ENCODE results near the gene PLEKHH2. TPM values are rescaled to one million over a fixed set of nuclear protein-coding genes. Genes with fewer than 3 reads are reported as not detected.

The PLEKHH2 gene
- polyA plus RNA-seq, 1 experiment = 2.2 TPM

DNA sequence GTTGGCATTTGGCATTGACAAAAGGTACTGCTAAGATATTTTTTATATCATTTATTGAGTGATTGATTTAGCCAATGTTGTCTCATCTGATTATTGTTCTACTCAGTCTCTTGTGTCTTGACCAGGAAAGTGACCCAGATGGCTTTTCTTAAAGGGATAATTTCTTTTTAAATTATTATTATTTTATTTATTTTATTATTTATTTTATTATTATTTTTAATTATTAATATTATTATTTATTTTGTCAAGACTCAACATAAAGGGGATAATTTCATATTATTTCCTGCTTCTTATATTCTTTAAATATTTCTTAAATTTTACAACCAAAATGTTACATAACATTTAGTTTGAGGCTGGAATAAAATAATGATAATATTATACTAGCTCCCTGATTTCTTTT is 163.8 kb downstream of the PLEKHH2 start:
- no peak overlapping the region for H3K4me3 ChIP-seq (ENCODE audit: low read depth, low read length)
- H3K36me3 ChIP-seq (ENCODE audit: control insufficient read depth, insufficient read depth, low read length) = 0 out of 2 replicates have a peak, but pooled peaks cover 2% of the 10 kb centered on the region
- no peak for DNase-seq (ENCODE audit: low read depth)
- CTCF ChIA-PET = interaction anchor here (0.6 to 1.2 kb wide), 2 partner anchors 9 to 22 kb away, joined by 3 to 4 read pairs; no protein-coding TSS in a partner anchor
- TF ChIP-seq, protein P1, sequence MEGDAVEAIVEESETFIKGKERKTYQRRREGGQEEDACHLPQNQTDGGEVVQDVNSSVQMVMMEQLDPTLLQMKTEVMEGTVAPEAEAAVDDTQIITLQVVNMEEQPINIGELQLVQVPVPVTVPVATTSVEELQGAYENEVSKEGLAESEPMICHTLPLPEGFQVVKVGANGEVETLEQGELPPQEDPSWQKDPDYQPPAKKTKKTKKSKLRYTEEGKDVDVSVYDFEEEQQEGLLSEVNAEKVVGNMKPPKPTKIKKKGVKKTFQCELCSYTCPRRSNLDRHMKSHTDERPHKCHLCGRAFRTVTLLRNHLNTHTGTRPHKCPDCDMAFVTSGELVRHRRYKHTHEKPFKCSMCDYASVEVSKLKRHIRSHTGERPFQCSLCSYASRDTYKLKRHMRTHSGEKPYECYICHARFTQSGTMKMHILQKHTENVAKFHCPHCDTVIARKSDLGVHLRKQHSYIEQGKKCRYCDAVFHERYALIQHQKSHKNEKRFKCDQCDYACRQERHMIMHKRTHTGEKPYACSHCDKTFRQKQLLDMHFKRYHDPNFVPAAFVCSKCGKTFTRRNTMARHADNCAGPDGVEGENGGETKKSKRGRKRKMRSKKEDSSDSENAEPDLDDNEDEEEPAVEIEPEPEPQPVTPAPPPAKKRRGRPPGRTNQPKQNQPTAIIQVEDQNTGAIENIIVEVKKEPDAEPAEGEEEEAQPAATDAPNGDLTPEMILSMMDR (IDR thresholded peaks at IDR 0.05; ENCODE audit: insufficient read depth, low read depth, low read length) = no peak
- no peaks in the 10 kb centered on the region for H3K27me3 ChIP-seq (ENCODE audit: control insufficient read depth, insufficient read depth, low read length)
- POLR2A ChIA-PET = no interaction called here

DNA sequence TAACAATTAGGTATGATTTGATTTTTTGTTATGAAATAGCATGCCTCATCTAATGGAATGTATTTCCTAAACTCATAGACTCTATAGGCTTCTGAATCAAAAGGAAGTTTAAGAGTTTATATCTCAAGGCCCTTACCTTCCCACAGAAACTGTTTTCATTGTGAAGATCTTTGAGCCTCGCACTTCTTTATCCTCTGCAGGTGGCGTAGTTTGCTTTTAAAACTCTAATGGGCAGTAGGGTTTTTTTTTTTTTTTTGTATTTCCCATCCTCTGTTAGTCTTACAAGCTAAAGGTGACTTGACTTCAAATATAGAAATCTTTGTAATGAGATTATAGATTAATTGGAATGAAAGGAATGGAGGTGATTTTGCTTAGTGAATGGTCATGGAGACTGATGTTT is 165.1 kb downstream of the PLEKHH2 start:
- POLR2A ChIA-PET = no interaction called here
- no peaks in the 10 kb centered on the region for H3K27me3 ChIP-seq (ENCODE audit: control insufficient read depth, insufficient read depth, low read length)
- H3K36me3 ChIP-seq (ENCODE audit: control insufficient read depth, insufficient read depth, low read length) = no peaks in the 10 kb centered on the region
- TF ChIP-seq, protein P1 (IDR thresholded peaks at IDR 0.05; ENCODE audit: insufficient read depth, low read depth, low read length) = no peak
- DNase-seq (ENCODE audit: low read depth) = no peak
- no peak overlapping the region for H3K4me3 ChIP-seq (ENCODE audit: low read depth, low read length)
- CTCF ChIA-PET = no interaction called here

DNA sequence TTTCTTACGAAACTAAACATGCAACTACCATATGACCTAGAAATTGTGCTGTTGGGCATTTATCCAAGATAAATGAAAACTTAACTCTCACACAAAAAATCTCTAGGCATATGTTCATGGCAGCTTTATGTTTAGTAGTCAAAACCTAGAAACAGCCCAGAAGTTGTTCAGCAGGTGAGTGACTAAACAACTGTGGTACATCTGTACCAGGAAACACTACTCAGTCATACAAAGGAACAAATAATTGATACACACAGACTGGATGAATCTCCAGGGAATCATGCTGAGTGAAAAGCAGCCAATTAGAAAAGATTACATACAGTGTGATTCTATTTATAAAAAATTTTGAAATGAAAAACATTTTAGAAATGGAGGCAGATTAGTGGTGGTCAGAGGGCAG is 166.1 kb downstream of the PLEKHH2 start:
- DNase-seq (ENCODE audit: low read depth) = no peak
- no peaks in the 10 kb centered on the region for H3K36me3 ChIP-seq (ENCODE audit: control insufficient read depth, insufficient read depth, low read length)
- H3K27me3 ChIP-seq (ENCODE audit: control insufficient read depth, insufficient read depth, low read length) = no peaks in the 10 kb centered on the region
- TF ChIP-seq, protein P1 (IDR thresholded peaks at IDR 0.05; ENCODE audit: insufficient read depth, low read depth, low read length) = no peak
- ChIA-PET CTCF (no interaction called here), POLR2A (no interaction called here)
- H3K4me3 ChIP-seq (ENCODE audit: low read depth, low read length) = no peak overlapping the region

DNA sequence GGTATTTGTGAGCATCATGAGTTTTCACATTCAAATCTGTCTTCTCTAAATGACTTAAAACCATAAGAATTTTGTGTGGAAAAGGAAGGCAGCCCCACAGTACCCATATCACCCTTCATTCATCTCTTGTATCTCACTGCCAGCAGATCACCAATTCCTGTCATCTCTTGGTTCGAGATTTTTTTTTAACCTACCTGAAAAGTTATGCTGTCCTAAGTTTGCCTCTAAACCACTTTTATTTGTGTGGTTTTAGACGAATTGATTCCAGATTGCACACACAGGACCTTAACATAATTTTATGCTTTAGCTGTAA is 169.6 kb downstream of the PLEKHH2 start:
- no peak for DNase-seq (ENCODE audit: low read depth)
- Histone ChIP-seq H3K4me3 (ENCODE audit: low read depth, low read length) (no peak overlapping the region), H3K27me3 (ENCODE audit: control insufficient read depth, insufficient read depth, low read length) (no peaks in the 10 kb centered on the region), H3K36me3 (ENCODE audit: control insufficient read depth, insufficient read depth, low read length) (no peaks in the 10 kb centered on the region)
- TF ChIP-seq, protein P1 (IDR thresholded peaks at IDR 0.05; ENCODE audit: insufficient read depth, low read depth, low read length) = no peak
- CTCF ChIA-PET = interaction anchor here (0.9 kb wide), 1 partner anchor 8 kb away, joined by 3 read pairs; no protein-coding TSS in a partner anchor
- POLR2A ChIA-PET = interaction anchor here (0.7 kb wide), 1 partner anchor 90 kb away, joined by 3 read pairs; no protein-coding TSS in a partner anchor

DNA sequence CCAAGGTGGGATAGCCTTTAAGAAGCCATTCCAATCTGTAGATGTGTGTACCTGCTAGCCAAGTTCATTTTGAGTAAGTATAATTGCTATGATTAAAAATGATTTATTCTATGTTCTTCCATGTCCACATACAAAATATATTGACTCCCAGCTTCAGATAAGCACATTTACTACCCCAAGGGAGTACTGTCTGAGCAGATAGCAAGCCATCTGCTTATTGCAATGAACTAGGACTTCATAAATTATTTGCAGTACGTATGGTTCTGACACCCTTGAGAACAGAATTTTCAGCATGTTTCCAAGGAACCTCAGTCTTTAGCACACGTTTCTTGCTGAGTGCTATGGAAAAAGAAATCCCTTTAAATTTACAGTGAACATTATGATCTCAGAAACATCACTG is 173.4 kb downstream of the PLEKHH2 start:
- POLR2A ChIA-PET = no interaction called here
- Histone ChIP-seq H3K4me3 (ENCODE audit: low read depth, low read length) (no peak overlapping the region), H3K27me3 (ENCODE audit: control insufficient read depth, insufficient read depth, low read length) (no peaks in the 10 kb centered on the region), H3K36me3 (ENCODE audit: control insufficient read depth, insufficient read depth, low read length) (no peaks in the 10 kb centered on the region)
- TF ChIP-seq, protein P1 (IDR thresholded peaks at IDR 0.05; ENCODE audit: insufficient read depth, low read depth, low read length) = no peak
- CTCF ChIA-PET = interaction anchor here (1.0 kb wide), 1 partner anchor 10 kb away, joined by 3 read pairs; no protein-coding TSS in a partner anchor
- DNase-seq (ENCODE audit: low read depth) = no peak
